Panc1 (cell line): ENCODE results near the gene MAGI2.

Source experiments
- CTCF ChIP-seq: fragments of 450-650 bp; IDR thresholded peaks from 2 replicates; pipeline ENCODE4 v1.5.1; 2017; ENCODE audit warnings: mild to moderate bottlenecking
- POLR2AphosphoS5 ChIP-seq: IDR thresholded peaks from 2 replicates; pipeline ENCODE4 v1.6.1; 2012; ENCODE audit warnings: mild to moderate bottlenecking, low read depth, low read length, moderate library complexity
- REST ChIP-seq, 2 experiments: IDR thresholded peaks; 2 replicates each; pipeline ENCODE4 v1.6.1; 2011 to 2012; ENCODE audit warnings: low read depth in 2 of 2, control low read depth in 1 of 2, low read length in 1 of 2, mild to moderate bottlenecking in 1 of 2, moderate library complexity in 1 of 2; ENCODE audit not compliant: insufficient read depth in 1 of 2
- SIN3A ChIP-seq: IDR thresholded peaks from 2 replicates; pipeline ENCODE4 v1.6.1; 2012; ENCODE audit warnings: low read depth, mild to moderate bottlenecking, low read length, moderate library complexity, borderline replicate concordance; ENCODE audit not compliant: insufficient read depth

GRCh38 chr7:78203042-78203720 lies 1250.3 kb downstream of the MAGI2 start:
- TF ChIP-seq CTCF (no peak), SIN3A (no peak), POLR2AphosphoS5 (no peak), REST (IDR thresholded peaks at IDR 0.05; ENCODE audit: insufficient read depth in 1 of 2, low read depth in 2 of 2, low read length in 1 of 2) (no peak)
